ENCODE measurements around the gene MRPL55. TPM values are rescaled to one million over a fixed set of nuclear protein-coding genes. Genes with fewer than 3 reads are reported as not detected.

MRPL55 gene
- total RNA-seq, 1 experiment from 2014 or later, result 343 TPM

- Histone ChIP-seq H3K27me3 (ENCODE audit: low read length) (no peaks in the 10 kb centered on the region), H4K20me1 (ENCODE audit: low read length) (no peaks in the 10 kb centered on the region), H3K9ac (ENCODE audit: low read length) (no peak overlapping the region), H2AFZ (ENCODE audit: low read length) (no peak overlapping the region), H3K79me2 (ENCODE audit: low read length) (peaks cover 4% of the 10 kb centered on the region; the same call in 1 of the 2 replicates), H3K4me2 (ENCODE audit: low read length) (no peak overlapping the region), H3K9me2 (replicated peaks; ENCODE audit: low read length) (no peaks in the 10 kb centered on the region), H3K9me3 (ENCODE audit: low read length) (no peaks in the 10 kb centered on the region), H3K4me3 (ENCODE audit: low read length) (no peak overlapping the region), H3K36me3 (ENCODE audit: low read depth, low read length) (peaks cover 7% of the 10 kb centered on the region), H3K27ac (ENCODE audit: low read length) (no peak overlapping the region), H3F3A (ENCODE audit: low read length, unreplicated experiment) (no peaks in the 10 kb centered on the region), H3K4me1 (ENCODE audit: insufficient read depth, low read length) (no peaks in the 10 kb centered on the region)
- CTCF ChIA-PET, result interaction anchor here (0.6 kb wide), 1 partner anchor 153 kb away, joined by 3 read pairs; no protein-coding TSS in a partner anchor
- POLR2A ChIA-PET (ENCODE audit: unreplicated experiment), result no interaction called here
- DNase-seq (no peak), ATAC-seq (no peak)
- TF ChIP-seq, protein P1, sequence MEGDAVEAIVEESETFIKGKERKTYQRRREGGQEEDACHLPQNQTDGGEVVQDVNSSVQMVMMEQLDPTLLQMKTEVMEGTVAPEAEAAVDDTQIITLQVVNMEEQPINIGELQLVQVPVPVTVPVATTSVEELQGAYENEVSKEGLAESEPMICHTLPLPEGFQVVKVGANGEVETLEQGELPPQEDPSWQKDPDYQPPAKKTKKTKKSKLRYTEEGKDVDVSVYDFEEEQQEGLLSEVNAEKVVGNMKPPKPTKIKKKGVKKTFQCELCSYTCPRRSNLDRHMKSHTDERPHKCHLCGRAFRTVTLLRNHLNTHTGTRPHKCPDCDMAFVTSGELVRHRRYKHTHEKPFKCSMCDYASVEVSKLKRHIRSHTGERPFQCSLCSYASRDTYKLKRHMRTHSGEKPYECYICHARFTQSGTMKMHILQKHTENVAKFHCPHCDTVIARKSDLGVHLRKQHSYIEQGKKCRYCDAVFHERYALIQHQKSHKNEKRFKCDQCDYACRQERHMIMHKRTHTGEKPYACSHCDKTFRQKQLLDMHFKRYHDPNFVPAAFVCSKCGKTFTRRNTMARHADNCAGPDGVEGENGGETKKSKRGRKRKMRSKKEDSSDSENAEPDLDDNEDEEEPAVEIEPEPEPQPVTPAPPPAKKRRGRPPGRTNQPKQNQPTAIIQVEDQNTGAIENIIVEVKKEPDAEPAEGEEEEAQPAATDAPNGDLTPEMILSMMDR (conservative IDR thresholded peaks at IDR 0.05; ENCODE audit: low read depth, low read length), result no peak
- TF ChIP-seq EZH2phosphoT487 (IDR thresholded peaks at IDR 0.05; ENCODE audit: borderline replicate concordance, low read length), result no peak
- no peak for TF ChIP-seq EZH2 (IDR thresholded peaks at IDR 0.05; ENCODE audit: low read length, unreplicated experiment)
- intact Hi-C loops (cut with micrococcal nuclease), result no loop called here
- no TSS peak for BruUV-seq (replicated peaks)
Observed at GRCh38 chr1:228152097-228152917, 43.2 kb upstream of the MRPL55 start.

DNA sequence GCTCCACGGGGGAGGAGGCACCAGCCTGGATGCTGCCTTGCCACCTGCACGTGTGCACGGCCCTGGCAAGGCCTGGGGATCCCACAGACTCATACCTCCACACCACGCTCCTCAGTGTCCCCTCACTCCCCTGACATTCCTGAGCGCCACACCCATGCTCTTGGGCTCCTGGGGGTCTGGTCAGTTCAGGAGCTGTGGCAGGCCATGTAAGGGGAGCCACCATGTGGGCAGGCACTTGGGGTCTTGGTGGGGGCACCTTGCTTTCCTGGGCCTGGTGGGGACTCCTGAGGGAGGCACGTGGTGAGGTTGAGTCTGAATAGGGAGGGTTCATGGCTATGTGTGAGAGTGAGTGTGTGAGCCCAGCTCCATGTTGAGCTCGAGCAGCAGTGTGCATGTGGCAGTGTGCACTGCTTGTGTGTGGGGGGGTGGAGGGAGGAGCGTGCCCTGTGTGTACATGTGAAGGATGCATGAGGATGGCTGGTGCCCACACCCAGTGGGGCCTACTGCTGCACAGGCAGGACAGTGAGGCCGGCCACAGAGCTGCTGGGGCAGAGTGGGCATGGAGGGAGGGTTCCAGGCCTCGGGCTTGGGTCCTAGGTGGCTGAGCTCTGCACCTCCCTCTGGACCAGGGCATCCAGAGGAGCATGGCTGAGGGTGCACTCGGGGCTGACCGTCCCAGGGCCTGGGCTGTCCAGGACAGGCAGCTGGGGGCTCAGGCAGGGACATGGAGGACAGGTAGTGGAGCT is 42.3 kb upstream of the MRPL55 start:
- H3K9me2 ChIP-seq (replicated peaks; ENCODE audit: low read length), result no peaks in the 10 kb centered on the region
- H2AFZ ChIP-seq (ENCODE audit: low read length), result no peak overlapping the region
- ATAC-seq (peak; percentile 5; the same call in 1 of the 2 replicates), DNase-seq (no peak)
- intact Hi-C loops (cut with micrococcal nuclease), result no loop called here
- no peak for TF ChIP-seq EZH2phosphoT487 (IDR thresholded peaks at IDR 0.05; ENCODE audit: borderline replicate concordance, low read length)
- TF ChIP-seq, protein P1 (conservative IDR thresholded peaks at IDR 0.05; ENCODE audit: low read depth, low read length), result no peak
- TF ChIP-seq EZH2 (IDR thresholded peaks at IDR 0.05; ENCODE audit: low read length, unreplicated experiment), result no peak
- H3K4me1 ChIP-seq (ENCODE audit: insufficient read depth, low read length), result no peaks in the 10 kb centered on the region
- peaks cover 6% of the 10 kb centered on the region; the same call in 1 of the 2 replicates for H4K20me1 ChIP-seq (ENCODE audit: low read length)
- POLR2A ChIA-PET (ENCODE audit: unreplicated experiment), result no interaction called here
- BruUV-seq (replicated peaks), result no TSS peak
- H3K4me3 ChIP-seq (ENCODE audit: low read length), result no peak overlapping the region
- CTCF ChIA-PET, result interaction anchor here (1.0 kb wide), 1 partner anchor 152 kb away, joined by 4 read pairs; no protein-coding TSS in a partner anchor
- H3K4me2 ChIP-seq (ENCODE audit: low read length), result no peak overlapping the region
- H3K9me3 ChIP-seq (ENCODE audit: low read length), result no peaks in the 10 kb centered on the region
- peaks cover 9% of the 10 kb centered on the region for H3K36me3 ChIP-seq (ENCODE audit: low read depth, low read length)
- no peaks in the 10 kb centered on the region for H3K27me3 ChIP-seq (ENCODE audit: low read length)
- H3K79me2 ChIP-seq (ENCODE audit: low read length), result peaks cover 14% of the 10 kb centered on the region
- H3K27ac ChIP-seq (ENCODE audit: low read length), result no peak overlapping the region
- H3F3A ChIP-seq (ENCODE audit: low read length, unreplicated experiment), result no peaks in the 10 kb centered on the region
- no peak overlapping the region for H3K9ac ChIP-seq (ENCODE audit: low read length)
